K562 (cell line): ENCODE results near the gene HIRIP3. TPM values are rescaled to one million over a fixed set of nuclear protein-coding genes. Genes with fewer than 3 reads are reported as not detected.

Experiments used
- ETV5 ChIP-seq: sonication (generic); formaldehyde crosslinking; IDR thresholded peaks from 2 replicates; pipeline ENCODE4 v1.4.0; 2020; ENCODE audit warnings: low read depth, mild to moderate bottlenecking, missing genetic modification reagents
- FOSL1 ChIP-seq: fragments of 200-800 bp; sonication (Bioruptor generic); conservative IDR thresholded peaks from 2 replicates; pipeline ENCODE4 v1.6.1; 2016; ENCODE audit warnings: missing genetic modification characterization, missing compliant biosample characterization
- KLF13 ChIP-seq: fragments of 450-650 bp; IDR thresholded peaks from 2 replicates; pipeline ENCODE4 v1.6.1; 2016; ENCODE audit warnings: missing genetic modification characterization, low read depth, mild to moderate bottlenecking, missing compliant biosample characterization, moderate library complexity, borderline replicate concordance
- NONO ChIP-seq, 2 experiments: fragments of 200-400 bp in 1 of 2; fragments of 450-650 bp in 1 of 2; formaldehyde crosslinking in 1 of 2; IDR thresholded peaks; 2 replicates each; pipeline ENCODE4 v1.6.1; 2017; ENCODE audit warnings: low read depth in 2 of 2, mild to moderate bottlenecking in 2 of 2, moderate library complexity in 2 of 2, low read length in 1 of 2
- NR1H2 ChIP-seq: sonication (generic); formaldehyde crosslinking; IDR thresholded peaks from 2 replicates; pipeline ENCODE4 v1.4.0; 2020; ENCODE audit warnings: mild to moderate bottlenecking, missing genetic modification reagents
- NR2C1 ChIP-seq, 2 experiments: fragments of 450-650 bp; IDR thresholded peaks; 2 replicates each; pipeline ENCODE4 v1.6.1; 2017; ENCODE audit warnings: mild to moderate bottlenecking in 2 of 2, antibody characterized with exemption in 1 of 2, inconsistent platforms in 1 of 2, missing compliant biosample characterization in 1 of 2, missing genetic modification characterization in 1 of 2
- RBM34 ChIP-seq: fragments of 200-400 bp; formaldehyde crosslinking; IDR thresholded peaks from 2 replicates; pipeline ENCODE4 v1.6.1; 2018; ENCODE audit warnings: low read length, borderline replicate concordance; ENCODE audit not compliant: insufficient read depth
- SAFB ChIP-seq: fragments of 200-400 bp; formaldehyde crosslinking; IDR thresholded peaks from 2 replicates; pipeline ENCODE4 v1.6.1; 2017; ENCODE audit warnings: low read depth, low read length, borderline replicate concordance
- SMAD2 ChIP-seq: fragments of 150-350 bp; IDR thresholded peaks from 2 replicates; pipeline ENCODE4 v1.6.1; 2014; ENCODE audit warnings: low read depth, mild to moderate bottlenecking, low read length
- TBL1XR1 ChIP-seq, 2 experiments: IDR thresholded peaks; 2 replicates each; pipeline ENCODE4 v1.6.1; 2012; ENCODE audit warnings: improper control_type of control experiment in 2 of 2, low read length in 2 of 2, mild to moderate bottlenecking in 1 of 2
- YY1 ChIP-seq, 3 experiments: IDR thresholded peaks; 2 replicates each; pipeline ENCODE4 v1.6.1; 2011; ENCODE audit warnings: low read length in 2 of 3, mild to moderate bottlenecking in 2 of 3, moderate library complexity in 2 of 3, borderline replicate concordance in 1 of 3, control low read depth in 1 of 3, low read depth in 1 of 3; ENCODE audit not compliant: insufficient read depth in 3 of 3, insufficient replicate concordance in 2 of 3, control insufficient read depth in 1 of 3, insufficient read length in 1 of 3; ENCODE audit errors: extremely low read depth in 1 of 3
- ZC3H11A ChIP-seq: IDR thresholded peaks from 2 replicates; pipeline ENCODE4 v1.6.1; 2012; ENCODE audit warnings: low read depth, low read length, improper control_type of control experiment
- ZNF134 ChIP-seq: fragments of 250-450 bp; sonication (Bioruptor Pico); conservative IDR thresholded peaks from 2 replicates; pipeline ENCODE4 v1.4.0; 2020
- ZNF143 ChIP-seq: sonication (generic); formaldehyde crosslinking; IDR thresholded peaks from 2 replicates; pipeline ENCODE4 v1.9.0; 2022; ENCODE audit warnings: mild to moderate bottlenecking, missing genetic modification reagents
- ZNF174 ChIP-seq: fragments of 250-450 bp; sonication (Bioruptor Pico); IDR thresholded peaks from 2 replicates; pipeline ENCODE4 v1.4.0; 2020; ENCODE audit warnings: mild to moderate bottlenecking
- ZNF253 ChIP-seq: fragments of 250-450 bp; sonication (Bioruptor Pico); conservative IDR thresholded peaks from 2 replicates; pipeline ENCODE4 v1.6.1; 2021; ENCODE audit warnings: mild to moderate bottlenecking
- ZNF699 ChIP-seq: fragments of 250-450 bp; sonication (Bioruptor Pico); IDR thresholded peaks from 2 replicates; pipeline ENCODE4 v1.8.0; 2021; ENCODE audit warnings: mild to moderate bottlenecking, moderate library complexity; ENCODE audit not compliant: insufficient replicate concordance
- ZNF780A ChIP-seq: fragments of 250-450 bp; sonication (Bioruptor Pico); IDR thresholded peaks from 2 replicates; pipeline ENCODE4 v1.5.0; 2021; ENCODE audit warnings: mild to moderate bottlenecking
- polyA plus RNA-seq, 8 experiments: library from polyadenylated mRNA; depleted of rRNA in 4 of 8; stranded (reverse) in 5 of 8; unstranded in 3 of 8; fragments of >200 nt; fragmentation: Nextera tagmentation in 2 of 8; fragmentation: Illumina TruSeq in 1 of 8; extraction: Ambion mirVana in 2 of 8; extraction: Trizol in 1 of 8; gene quantifications; 2 replicates each; pipeline versions ENCODE4 v1.2.1 to v1.2.3, GENCODE V29; 2011 to 2014; ENCODE audit warnings: inconsistent platforms in 1 of 8, missing spikeins in 1 of 8
- total RNA-seq, 7 experiments: library from RNA; depleted of rRNA in 6 of 7; stranded (reverse); fragments of >200 nt in 6 of 7; fragmentation: Illumina TruSeq in 2 of 7; extraction: Trizol in 2 of 7; gene quantifications; 2 replicates each; pipeline versions ENCODE4 v1.2.1 to v1.2.3, GENCODE V29; 2011 to 2021; ENCODE audit warnings: low replicate concordance in 1 of 7
- TF ChIP-seq, protein P1 (sequence below): sonication (generic); formaldehyde crosslinking; IDR thresholded peaks from 2 replicates; pipeline ENCODE4 v1.8.1; 2022; ENCODE audit warnings: missing genetic modification reagents
- TF ChIP-seq, protein P2 (sequence below): fragments of 250-450 bp; sonication (Bioruptor Pico); IDR thresholded peaks from 2 replicates; pipeline ENCODE4 v1.5.0; 2021; ENCODE audit warnings: mild to moderate bottlenecking, borderline replicate concordance
- TF ChIP-seq, protein P3 (sequence below): fragments of 250-450 bp; sonication (Bioruptor Pico); IDR thresholded peaks from 2 replicates; pipeline ENCODE4 v1.8.0; 2022; ENCODE audit warnings: moderate library complexity, mild to moderate bottlenecking, inconsistent platforms
- TF ChIP-seq, protein P4 (sequence below): fragments of 450-650 bp; formaldehyde crosslinking; IDR thresholded peaks from 2 replicates; pipeline ENCODE4 v1.4.0; 2022; ENCODE audit warnings: mild to moderate bottlenecking, moderate library complexity

The HIRIP3 gene
- total and polyA plus RNA-seq, 9 of the 15 experiments (the other 6 are each of a cell fraction or from before 2014, with no cell fraction given) = 3.3 to 38.2 (median 18.2) TPM

DNA sequence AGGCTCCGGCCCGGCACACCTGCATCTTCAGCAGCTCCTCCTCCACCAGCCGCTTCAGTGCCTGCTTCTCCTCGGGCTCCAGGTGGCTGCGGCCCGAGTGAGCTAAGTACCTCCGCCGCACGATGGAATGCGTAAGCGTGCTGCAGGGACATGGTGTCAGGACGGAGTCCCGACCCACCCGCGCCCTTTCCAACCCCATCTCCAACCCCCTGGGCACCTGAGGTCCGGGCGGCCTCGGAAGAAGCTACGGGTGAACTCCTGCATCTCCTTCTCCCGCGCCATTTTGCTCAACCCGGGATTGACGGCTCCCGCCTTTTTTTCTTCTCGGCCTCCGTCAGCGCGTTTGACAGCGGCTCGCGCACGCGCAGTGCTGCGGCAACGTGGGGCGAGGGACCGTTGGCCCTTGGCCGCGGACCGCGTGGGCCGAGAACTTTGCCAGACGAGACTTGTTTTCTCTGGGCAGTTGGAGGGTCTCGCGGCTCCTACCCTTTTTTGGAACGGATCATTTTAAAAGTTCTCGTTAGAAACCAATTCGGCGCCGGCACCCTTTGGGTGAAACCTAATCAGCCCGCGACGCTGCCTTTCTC, at the start of gene HIRIP3 (continued):
- no peak for TF ChIP-seq RBM34
- no peak for TF ChIP-seq ZNF143 (CRISPR knock-in tag)
- TF ChIP-seq, protein P1, sequence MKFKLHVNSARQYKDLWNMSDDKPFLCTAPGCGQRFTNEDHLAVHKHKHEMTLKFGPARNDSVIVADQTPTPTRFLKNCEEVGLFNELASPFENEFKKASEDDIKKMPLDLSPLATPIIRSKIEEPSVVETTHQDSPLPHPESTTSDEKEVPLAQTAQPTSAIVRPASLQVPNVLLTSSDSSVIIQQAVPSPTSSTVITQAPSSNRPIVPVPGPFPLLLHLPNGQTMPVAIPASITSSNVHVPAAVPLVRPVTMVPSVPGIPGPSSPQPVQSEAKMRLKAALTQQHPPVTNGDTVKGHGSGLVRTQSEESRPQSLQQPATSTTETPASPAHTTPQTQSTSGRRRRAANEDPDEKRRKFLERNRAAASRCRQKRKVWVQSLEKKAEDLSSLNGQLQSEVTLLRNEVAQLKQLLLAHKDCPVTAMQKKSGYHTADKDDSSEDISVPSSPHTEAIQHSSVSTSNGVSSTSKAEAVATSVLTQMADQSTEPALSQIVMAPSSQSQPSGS (CRISPR knock-in tag) = no peak
- 0 out of 2 replicates have a peak, but pooled peaks have one; percentile 2 for TF ChIP-seq ETV5 (CRISPR knock-in tag)
- no peak for TF ChIP-seq ZNF253 (CRISPR knock-in tag)
- no peak for TF ChIP-seq TBL1XR1 (IDR thresholded peaks at IDR 0.05; ENCODE audit: low read length in 2 of 2)
- no peak for TF ChIP-seq ZNF174 (CRISPR knock-in tag)
- no peak for TF ChIP-seq ZNF780A (CRISPR knock-in tag)
- no peak for TF ChIP-seq SMAD2
- no peak; the same call in 1 of the 2 replicates for TF ChIP-seq FOSL1 (tag)
- TF ChIP-seq, protein P2, sequence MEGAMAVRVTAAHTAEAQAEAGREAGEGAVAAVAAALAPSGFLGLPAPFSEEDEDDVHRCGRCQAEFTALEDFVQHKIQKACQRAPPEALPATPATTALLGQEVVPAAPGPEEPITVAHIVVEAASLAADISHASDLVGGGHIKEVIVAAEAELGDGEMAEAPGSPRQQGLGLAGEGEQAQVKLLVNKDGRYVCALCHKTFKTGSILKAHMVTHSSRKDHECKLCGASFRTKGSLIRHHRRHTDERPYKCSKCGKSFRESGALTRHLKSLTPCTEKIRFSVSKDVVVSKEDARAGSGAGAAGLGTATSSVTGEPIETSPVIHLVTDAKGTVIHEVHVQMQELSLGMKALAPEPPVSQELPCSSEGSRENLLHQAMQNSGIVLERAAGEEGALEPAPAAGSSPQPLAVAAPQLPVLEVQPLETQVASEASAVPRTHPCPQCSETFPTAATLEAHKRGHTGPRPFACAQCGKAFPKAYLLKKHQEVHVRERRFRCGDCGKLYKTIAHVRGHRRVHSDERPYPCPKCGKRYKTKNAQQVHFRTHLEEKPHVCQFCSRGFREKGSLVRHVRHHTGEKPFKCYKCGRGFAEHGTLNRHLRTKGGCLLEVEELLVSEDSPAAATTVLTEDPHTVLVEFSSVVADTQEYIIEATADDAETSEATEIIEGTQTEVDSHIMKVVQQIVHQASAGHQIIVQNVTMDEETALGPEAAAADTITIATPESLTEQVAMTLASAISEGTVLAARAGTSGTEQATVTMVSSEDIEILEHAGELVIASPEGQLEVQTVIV (CRISPR knock-in tag) = no peak
- peak; percentile 73 to 93 (median 87) for TF ChIP-seq YY1 (IDR thresholded peaks at IDR 0.05; ENCODE audit: borderline replicate concordance in 1 of 3, control insufficient read depth in 1 of 3, extremely low read depth in 1 of 3, insufficient read depth in 3 of 3, insufficient read length in 1 of 3, insufficient replicate concordance in 2 of 3, low read depth in 1 of 3, low read length in 2 of 3)
- TF ChIP-seq SAFB = no peak
- TF ChIP-seq ZNF699 = no peak
- TF ChIP-seq, protein P3, sequence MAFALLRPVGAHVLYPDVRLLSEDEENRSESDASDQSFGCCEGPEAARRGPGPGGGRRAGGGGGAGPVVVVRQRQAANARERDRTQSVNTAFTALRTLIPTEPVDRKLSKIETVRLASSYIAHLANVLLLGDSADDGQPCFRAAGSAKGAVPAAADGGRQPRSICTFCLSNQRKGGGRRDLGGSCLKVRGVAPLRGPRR (CRISPR knock-in tag) = 0 out of 2 replicates have a peak, but pooled peaks have one; percentile 17
- no peak for TF ChIP-seq ZNF134
- no peak for TF ChIP-seq NONO (IDR thresholded peaks at IDR 0.05; ENCODE audit: low read depth in 2 of 2, low read length in 1 of 2)
- TF ChIP-seq, protein P4, sequence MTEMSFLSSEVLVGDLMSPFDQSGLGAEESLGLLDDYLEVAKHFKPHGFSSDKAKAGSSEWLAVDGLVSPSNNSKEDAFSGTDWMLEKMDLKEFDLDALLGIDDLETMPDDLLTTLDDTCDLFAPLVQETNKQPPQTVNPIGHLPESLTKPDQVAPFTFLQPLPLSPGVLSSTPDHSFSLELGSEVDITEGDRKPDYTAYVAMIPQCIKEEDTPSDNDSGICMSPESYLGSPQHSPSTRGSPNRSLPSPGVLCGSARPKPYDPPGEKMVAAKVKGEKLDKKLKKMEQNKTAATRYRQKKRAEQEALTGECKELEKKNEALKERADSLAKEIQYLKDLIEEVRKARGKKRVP (CRISPR knock-in tag) = no peak
- no peak for TF ChIP-seq KLF13 (tag)
- TF ChIP-seq NR1H2 = no peak
- no peak for TF ChIP-seq ZC3H11A
- TF ChIP-seq NR2C1 (IDR thresholded peaks at IDR 0.05) = no peak
- no peak for TF ChIP-seq NR2C1 (tag; IDR thresholded peaks at IDR 0.05)
